Gastroesophageal sphincter (tissue), 3 donors: ENCODE results near the gene ZNF784.

Source experiments
- EP300 ChIP-seq: sonication (generic); formaldehyde crosslinking; IDR thresholded peaks from one replicate; pipeline ENCODE4 v1.6.1; 2017; ENCODE audit warnings: antibody characterized with exemption, mild to moderate bottlenecking
- POLR2A ChIP-seq, 2 donors: fragments of 450-650 bp; IDR thresholded peaks; one replicate each; pipeline ENCODE4 v1.6.1; 2017; ENCODE audit warnings: antibody characterized with exemption in 2 of 2, mild to moderate bottlenecking in 2 of 2, moderate library complexity in 1 of 2
- TF ChIP-seq, protein P1 (sequence below), 4 experiments: fragments of 200-600 bp in 2 of 4; fragments of 450-650 bp in 2 of 4; sonication (generic) in 1 of 4; IDR thresholded peaks; one replicate each; pipeline ENCODE4 v1.5.1; 2017 to 2019; ENCODE audit warnings: antibody characterized with exemption in 4 of 4, mild to moderate bottlenecking in 2 of 4, moderate library complexity in 2 of 4

DNA sequence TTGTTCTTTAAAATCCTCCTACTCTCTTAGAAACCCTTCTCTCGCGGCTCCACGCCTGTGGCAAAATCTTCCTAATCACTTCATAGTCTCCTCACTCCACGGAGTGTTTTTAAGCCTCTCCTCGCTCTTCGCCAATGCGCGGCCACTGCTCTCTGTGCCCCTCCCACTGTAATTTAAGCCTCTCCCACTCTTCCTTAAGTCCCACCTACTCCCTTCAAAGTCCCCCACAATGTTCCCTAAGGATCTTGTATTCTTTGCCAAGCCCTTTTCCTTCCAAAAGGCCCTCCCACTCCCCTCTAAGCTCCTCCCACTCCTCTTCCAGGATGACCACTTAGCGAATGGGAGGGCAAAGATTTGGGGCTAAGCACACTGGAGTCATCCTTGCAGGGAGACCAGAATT, 26.3 kb downstream of the ZNF784 start:
- TF ChIP-seq EP300 (no peak), POLR2A (IDR thresholded peaks at IDR 0.05) (no peak)
- TF ChIP-seq, protein P1, sequence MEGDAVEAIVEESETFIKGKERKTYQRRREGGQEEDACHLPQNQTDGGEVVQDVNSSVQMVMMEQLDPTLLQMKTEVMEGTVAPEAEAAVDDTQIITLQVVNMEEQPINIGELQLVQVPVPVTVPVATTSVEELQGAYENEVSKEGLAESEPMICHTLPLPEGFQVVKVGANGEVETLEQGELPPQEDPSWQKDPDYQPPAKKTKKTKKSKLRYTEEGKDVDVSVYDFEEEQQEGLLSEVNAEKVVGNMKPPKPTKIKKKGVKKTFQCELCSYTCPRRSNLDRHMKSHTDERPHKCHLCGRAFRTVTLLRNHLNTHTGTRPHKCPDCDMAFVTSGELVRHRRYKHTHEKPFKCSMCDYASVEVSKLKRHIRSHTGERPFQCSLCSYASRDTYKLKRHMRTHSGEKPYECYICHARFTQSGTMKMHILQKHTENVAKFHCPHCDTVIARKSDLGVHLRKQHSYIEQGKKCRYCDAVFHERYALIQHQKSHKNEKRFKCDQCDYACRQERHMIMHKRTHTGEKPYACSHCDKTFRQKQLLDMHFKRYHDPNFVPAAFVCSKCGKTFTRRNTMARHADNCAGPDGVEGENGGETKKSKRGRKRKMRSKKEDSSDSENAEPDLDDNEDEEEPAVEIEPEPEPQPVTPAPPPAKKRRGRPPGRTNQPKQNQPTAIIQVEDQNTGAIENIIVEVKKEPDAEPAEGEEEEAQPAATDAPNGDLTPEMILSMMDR (IDR thresholded peaks at IDR 0.05): no peak
